NCI-H1092 (cell line): ENCODE measurements around the gene CDC42BPA.

Source experiments
- DNase-seq: peaks from one replicate; lab custom pipeline; 2025; lab: John Stamatoyannopoulos, UW

Gene CDC42BPA

DNA sequence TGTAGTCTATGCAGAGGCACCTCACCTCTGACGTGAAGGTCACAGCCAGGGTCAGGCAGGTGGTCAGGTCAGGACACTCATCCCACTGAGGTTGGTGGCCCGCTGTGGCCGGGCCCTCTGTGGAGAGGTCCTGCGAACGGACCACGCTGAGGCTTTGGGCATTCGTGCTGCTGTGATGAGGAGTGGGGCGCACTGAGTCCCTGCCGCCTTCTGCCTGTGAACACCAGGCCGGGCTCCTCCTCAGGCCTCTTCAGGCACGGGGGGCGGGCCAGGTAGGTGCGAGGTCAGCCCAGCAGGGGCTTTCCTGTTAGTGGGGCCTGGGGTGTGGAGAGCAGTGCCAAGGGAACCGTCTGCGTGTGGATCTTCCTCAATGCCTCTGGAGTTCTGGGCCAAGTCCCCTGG is 339.2 kb downstream of the CDC42BPA start:
- DNase-seq: no peak

DNA sequence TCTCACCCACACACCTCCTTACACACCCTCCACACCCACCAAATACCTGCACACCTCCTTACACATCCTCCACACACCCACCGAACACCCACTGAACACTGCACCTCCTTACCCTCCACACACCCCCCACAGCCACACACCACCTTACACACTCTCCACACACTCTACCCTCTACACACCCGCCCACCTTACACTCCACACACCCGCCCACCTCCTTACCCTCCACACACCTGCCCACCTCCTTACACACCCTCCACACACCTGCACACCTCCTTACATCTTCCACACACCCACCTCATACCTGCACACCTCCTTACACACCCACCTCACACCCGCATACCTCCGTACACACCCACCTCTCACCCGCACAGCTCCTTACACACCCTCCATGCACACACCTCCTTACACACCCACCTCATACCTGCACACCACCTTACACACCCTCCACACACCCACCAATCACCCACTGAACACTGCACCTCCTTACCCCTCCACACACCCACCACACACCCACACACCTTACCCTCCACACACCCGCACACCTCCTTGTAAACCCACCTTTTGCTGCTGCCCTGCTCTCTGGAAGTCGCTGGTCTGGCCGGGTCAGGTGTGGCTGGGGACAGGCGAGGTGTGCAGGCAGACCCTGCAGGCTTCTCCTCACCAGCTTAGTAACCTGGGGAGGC is 339.7 kb downstream of the CDC42BPA start:
- DNase-seq: no peak

DNA sequence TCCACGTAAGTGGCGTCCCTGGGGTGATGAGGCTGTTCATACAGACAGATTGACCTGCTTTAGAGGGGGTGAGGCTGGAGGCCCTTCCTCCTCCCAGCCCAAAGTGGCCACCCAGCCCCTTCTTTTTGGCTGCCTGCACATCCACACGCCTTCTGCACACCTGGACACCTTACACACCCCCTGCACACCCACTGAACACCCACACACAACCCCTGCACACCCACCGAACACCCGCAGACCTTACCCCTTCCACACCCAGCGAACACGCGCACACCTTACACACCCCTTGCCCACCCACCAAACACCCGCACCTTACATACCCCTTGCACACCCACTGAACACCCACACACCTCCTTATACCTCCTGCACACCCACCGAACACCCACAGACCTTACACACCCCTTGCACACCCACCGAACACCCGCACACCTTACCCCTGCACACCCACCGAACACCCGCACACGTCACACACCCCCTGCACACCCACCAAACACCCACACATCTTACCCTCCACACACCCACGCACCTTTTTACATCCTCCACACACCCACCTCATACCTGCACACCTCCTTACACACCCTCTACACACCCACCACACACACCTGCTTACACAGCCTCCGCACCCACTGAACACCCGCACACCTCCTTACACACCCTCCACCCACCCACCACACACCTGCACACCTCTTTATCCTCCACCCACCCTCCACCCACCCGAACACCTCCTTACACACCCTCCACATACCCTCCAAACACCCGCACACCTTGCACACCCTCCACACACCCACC is 340.5 kb downstream of the CDC42BPA start:
- DNase-seq: no peak

DNA sequence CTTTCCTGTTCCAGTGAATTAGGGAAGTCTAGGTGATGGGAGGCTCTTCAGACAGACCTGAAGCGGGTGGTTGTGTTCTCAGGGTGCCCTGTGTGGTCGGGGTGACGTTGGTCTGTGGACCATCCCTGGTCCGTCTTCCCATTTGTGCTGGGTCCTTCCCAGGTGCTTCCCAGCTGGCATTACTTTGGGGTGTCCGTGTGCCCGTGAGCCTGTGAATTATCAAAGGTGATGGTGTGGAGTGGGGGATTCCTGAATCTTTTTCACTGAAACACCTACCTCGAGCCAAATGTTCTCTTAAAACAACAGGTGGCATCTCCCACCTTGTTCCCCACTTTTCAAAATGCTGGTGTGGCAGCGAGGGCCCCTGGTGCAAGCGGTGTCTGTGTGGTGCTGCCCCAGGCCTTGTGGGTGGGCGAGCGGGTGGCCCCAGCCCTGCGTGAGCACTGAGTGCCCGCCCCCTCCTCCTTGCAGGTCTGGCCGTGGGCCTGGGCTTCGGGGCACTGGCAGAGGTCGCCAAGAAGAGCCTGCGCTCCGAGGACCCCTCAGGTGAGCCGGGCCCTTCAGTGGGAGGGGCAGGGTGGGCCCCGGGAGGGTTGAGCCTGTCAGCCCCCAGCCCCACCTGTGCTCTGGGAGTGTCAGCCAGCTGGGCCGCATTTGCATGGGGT is 341.2 kb downstream of the CDC42BPA start:
- no peak for DNase-seq

DNA sequence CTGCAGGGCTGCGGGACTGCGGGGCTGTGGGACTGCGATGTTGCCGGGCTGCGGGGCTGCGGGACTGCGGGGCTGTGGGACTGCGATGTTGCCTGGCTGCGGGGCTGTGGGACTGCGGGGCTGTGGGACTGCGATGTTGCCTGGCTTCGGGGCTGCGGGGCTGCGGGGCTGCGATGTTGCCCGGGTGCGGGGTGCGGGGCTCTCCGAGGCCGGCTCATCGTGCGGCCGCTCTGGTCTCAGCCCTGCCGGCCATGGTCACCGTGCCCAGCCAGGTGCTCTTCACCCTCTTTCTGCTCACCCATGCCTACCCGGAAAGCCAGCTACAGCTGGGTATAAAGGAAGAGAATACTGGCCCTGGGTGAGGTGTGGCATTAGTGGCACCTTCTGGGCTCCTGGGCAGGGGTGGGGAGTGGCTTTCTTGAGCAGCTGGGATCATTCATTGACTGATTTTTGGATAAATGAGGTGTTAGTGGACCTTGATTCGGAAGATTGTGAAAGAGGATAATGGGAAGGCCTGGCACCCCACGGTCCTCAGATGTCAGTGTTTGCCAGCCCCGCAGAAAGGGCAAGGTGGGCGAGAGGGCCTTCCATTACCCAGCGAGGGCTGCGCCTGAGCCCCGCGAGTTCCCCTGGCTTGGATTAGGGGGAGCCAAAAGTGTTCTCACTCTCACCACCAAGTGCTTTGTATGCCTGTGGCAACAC is 341.9 kb downstream of the CDC42BPA start:
- no peak for DNase-seq

DNA sequence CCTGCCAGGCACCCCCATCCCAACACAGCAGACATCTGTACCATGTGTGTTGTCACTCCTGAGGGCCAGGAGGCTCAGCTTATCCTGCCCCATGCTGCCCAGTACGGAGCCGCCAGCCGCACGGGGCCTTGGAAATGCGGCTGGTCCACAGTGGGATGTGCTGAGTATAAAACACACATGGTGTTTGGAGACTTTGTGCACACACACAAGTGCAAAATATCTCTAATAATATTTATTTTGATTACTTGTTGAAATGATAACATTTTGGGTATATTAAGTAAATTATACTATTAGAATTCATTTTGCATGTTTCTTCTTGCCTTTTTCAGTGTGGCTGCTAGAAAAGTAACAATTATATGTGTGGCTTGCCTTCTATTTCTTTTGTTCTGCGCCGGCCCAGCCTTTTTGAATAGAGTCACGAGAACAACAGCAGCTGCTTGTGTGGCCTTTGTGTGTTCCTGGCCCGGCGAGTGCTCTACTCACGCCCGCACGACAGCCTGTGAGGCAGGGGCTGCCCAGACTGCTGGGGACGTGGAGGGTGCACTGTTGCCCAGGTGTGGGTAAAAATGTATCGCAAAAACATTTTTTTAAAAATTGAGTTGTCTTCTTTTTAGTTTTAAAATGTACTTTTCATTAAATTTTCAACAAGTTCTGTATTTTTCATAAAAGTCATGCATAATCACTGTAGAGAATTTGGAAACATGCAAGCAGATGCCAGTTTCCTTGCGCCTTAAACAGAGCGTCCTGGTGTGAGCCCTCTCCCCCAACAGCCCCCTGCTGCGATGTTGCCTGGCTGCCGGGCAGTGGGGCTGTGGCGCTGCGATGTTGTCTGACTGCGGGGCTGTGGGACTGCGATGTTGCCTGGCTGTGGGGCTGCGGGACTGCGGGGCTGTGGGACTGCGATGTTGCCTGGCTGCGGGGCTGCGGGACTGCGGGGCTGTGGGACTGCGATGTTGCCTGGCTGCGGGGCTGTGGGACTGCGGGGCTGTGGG is 342.7 kb downstream of the CDC42BPA start:
- peak; percentile 83 for DNase-seq

DNA sequence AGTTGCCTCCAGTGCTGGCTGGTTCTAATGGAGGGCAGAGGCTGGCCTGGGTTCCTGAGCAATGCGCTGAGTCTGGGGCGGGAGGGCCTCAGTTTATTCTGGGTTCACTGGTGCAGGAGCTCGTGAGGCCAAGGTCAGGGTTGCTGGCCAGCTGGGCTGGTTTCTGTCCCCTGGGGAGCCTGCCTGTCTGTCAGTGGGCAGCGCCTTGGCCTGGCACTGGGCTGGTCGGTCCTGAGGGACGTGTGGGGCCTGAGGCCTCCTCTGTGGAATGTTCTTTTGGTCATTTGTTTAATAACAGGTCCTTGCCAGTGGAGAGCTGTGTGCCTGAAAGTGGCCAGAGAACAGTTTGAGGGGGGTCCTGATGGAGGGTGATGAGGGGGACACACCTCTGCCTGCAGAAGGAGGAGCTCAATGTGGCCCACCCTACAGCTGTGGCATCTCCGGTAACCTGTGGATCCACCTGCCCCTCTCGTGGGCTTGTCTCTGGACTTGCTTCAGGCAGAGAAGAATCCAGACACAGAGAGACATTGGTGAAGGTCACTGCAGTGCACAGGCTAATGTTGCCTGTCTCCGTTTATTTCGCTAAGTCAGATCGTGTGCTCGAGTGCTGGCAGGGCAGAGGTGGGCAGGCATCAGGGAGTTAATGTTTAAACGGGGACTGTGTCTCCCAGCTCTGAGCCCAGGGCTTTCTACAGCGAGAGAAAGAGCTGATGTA is 343.6 kb downstream of the CDC42BPA start:
- peak; percentile 56 for DNase-seq

DNA sequence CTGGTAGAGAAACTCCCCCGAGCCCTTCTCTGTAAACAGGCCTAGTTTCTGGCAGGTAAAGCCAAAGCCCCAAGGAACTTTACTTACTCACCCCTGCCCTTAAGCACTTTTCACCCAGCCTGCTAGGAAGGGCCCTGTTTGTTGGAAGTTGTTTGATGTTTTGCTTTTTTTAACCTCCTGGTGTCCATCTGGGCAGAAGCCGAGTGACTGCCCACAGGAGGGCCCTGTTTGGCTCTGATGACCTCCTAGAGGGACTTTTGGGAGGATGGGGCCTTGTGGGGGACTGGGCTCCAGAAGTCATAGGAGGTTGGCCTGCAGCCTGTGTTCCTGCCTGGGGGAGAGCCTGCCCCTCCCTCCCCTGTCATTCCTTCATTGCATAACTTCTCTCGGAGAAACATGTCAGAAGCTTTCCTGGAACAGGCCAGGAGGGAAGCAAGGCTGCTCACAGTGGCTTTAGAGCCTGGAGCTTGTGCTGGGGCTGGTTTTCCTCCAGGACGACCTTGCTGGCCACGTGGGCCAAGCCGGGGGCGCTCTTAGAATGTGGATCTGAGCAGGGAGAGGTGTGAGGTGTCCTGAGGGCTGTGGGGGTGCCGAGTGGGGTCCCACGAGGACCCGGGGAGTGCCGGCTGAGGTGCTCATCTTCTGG is 344.3 kb downstream of the CDC42BPA start:
- no peak for DNase-seq

DNA sequence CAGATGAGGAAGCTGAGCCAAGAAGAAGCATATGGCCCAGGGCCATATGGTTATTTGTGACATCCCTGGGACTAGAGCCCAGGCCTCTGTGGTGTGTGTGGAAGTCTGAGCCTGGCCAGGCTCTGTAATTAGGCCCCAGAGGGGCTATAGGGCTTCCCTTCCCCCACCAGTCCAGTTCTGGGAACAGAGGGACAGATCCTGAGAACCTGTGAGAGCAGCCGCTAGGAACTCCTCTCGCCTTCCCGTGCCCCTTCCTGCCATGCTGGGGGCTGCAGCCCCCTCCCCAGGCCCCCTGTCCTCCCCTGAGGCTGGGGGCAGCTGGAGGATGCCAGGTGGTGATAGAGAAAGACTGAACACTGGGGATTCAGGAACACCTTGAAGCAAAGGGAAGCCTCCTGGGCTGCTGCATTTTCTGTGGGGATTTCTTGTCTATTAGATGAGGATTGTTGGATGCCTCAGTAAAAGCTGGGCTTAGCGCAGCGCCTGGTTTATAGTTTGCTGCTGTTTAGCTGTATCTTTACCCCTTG is 344.9 kb downstream of the CDC42BPA start:
- peak; percentile 72 for DNase-seq

DNA sequence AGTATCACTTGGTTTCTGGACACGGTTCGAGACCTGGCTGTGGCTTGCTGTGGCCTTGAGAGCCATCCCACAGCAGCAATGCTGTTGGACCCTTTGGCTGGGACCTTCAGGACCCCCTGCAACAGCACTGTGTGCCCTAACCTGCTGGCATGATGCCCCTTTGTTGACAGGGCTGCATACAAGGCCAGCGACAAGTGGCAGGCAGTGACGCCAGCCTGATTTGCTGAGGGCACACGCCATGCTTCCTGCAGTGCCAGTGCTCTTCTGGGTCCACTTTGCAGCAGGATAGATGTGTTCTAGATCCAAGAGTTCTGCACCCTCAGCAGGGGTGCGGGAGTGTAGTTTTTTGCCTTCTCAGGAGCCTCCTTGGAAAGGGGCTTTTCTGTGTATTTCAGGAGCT is 345.4 kb downstream of the CDC42BPA start:
- DNase-seq: no peak

DNA sequence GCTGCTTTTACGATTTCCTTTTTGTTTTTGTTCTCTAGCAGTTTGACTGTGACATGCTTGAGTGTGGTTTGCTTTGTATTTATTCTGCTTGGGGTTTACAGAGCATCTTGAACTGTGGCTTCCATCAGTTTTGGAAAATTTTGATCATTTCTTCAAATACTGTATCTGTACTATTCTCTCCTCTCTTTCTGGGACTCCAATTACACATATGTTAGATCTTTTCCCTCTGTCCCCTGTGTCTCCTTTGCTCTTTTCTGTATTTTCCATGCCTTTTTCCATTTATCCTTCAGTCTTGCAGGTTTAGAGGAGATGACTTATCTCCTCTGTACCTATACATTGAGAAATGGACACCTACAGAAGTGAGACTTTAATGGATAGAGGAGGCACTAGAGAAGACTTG is 346.5 kb downstream of the CDC42BPA start:
- no peak for DNase-seq

DNA sequence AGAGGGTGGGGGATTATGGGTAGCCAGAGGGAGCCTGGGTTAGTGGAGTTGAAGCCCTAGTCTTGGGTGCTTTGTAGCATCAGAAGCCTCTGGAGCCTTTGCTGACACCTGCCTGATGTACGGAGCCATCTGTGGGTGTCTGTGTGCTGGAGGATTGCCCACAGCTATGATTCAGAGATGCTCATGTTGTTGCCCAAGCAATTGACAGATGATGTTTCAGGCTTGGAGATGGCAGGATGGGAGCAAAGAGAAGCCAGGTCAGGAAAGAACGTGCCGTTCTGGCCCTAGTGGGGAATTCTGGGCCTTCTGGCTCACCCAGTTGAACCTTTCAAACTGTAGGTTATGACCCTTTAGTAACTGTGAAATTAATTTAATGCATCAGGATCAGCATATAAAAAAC is 350.6 kb downstream of the CDC42BPA start:
- DNase-seq: no peak

DNA sequence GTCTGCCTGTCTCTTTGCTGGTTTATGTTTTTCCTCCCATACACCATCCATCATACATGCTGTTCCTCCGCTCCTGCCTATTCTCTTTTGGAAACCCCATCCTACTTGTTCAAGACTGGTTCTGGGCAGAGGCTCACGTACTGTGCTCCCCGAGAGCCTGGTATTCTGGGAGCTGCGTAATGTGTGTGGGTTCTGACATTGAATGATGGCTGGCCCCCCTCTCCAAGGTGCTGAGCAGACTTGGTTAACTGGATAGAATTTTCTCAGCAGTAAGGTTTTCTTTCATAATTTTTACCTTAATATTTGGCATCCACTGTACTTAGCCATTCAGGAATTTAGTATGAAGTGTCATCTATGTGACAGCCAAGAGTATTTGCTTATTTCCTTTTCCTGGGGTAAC is 351.6 kb downstream of the CDC42BPA start:
- no peak for DNase-seq

DNA sequence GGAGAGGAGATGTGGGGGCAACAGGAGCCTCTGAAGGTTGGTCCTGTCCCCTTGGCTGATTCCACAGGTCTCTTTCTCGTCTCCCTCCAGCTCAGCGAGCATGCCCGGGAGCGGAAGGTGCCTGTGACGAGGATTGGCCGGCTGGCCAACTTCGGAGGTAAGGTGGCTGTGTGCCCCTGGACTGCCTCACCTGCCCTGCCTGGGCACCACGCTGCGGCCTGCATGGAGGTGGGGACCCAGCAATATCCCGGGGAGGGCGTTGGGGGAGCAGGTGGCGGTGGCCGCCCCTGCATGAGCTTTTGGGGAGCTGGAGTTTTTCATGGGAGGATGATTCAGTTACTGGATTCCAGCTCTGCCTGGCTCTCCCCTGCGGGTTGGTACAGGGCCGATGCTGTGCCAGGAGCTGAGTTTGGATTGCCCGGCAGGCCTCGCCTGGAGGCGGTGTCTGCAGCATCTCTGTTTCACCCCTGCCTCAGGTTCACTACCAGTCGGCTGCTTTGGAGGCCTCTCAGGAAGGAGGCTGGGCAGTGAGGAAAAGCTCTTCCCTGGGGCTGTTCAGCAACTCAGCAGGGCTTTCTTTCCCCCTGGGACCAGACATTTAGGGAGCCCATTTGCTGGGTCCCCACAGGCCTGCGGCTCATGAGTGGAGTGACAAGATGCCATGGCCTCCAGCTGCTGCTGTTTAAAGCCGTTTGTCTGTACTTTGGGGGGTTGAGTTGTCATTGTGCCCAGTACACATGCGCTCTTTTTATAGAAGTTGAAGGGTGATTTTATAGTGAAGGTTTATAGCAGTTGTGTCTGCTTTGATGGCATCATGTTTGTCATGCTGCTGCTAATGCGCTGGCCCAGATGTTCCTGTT is 352.5 kb downstream of the CDC42BPA start:
- DNase-seq: no peak

DNA sequence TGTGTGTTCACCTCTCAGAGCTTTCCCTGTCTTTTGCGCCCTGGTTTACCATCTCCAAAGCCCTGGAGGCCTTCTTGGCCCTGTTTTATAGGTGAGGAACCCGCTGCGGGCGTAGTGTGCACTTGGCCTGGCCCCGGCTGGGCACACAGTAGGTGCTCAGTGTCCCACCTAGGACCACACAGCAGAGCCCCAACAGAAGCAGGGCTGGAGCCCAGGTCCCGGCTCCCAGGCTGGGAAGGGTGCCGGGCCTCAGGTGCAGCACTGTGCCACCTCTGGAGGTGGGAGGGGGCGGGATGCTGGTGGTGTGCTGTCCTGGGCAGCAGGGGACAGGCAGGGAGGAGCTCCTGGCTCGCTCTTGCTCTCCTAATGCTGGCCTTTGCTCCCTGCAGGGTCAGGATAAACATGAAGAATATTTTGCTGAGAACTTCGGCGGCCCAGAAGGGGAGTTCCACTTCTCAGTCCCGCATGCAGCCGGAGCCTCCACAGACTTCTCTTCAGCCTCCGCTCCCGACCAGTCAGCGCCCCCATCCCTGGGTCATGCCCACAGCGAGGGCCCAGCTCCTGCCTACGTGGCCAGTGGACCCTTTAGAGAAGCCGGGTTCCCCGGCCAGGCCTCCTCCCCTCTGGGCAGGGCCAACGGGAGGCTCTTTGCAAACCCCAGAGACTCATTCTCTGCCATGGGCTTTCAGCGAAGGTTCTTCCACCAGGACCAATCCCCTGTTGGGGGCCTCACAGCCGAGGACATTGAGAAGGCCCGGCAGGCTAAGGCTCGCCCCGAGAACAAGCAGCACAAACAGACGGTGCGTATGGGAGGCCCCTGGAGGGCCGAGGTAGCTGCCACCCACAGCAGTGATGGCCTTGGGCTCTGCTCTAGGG is 353.4 kb downstream of the CDC42BPA start:
- DNase-seq: no peak

DNA sequence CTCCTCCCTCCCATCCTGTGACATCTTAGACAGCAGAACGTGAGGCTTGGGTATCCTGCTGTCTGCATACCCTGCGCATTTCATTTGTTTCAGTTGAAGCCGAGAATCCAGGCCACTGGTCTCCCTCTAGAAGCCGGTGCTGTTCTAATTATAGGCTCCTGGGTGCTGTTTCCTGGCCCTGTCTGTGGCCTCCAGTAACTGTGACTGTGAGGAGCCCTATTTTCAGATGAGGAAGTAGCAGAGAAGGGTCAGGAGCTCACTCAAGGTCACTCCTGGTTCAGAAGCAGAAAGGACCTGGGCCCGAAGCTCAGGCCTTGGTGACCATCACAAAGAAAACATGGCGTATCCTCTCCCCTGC is 354.2 kb downstream of the CDC42BPA start:
- no peak for DNase-seq

DNA sequence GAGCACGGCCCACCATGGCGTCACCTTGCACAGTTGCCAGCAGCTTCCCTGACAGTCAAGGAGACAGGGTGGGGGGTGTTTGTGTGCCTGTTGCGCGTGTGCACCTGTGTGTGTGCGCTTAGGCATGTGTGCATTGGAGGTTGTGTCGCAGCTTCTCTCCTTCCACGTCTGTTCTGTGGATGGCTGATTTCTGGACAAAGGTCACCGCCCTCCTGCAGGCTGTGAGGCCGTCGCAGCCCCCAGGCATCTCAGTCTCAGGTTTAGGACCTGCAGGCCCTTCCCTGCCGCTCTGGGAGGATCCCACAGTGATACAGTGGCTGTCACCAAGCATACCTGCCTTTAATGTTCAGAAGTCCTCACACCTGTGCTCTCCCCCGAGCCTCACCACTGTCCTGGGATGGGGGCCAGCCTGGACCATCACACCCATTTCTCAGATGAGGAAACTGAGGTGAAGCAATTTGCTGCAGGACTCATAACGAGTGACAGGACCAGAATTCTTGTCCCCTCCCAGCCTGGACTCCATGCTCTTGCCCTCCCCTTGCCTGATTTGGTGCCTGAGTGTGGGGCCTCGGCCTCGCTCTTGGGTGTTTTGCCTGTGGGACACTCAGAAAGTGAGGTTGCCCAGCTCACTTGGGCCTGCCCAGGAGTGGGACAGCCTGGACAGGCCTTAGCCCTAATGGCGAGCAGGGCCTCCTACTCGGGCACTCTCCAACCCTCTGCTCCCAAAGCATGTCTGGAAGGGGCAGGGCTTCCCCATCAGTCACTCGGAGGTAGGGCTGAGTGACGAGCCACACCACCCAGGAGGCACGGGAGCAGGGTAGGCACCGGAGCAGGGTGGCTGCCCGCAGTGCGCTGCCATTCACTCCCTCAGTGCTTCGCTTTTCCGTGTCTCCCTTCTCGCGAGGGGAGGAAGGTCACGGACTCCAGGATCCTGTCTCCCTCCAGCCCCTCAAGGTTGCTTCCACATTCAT is 355.6 kb downstream of the CDC42BPA start:
- DNase-seq: no peak
